K562 (cell line): ENCODE results near the gene XKR3. TPM values are rescaled to one million over a fixed set of nuclear protein-coding genes. Genes with fewer than 3 reads are reported as not detected.

Source experiments
- ATAC-seq: fragments of 200-7000 bp; cut with Tn5 transposase; 3 replicates; pipeline ENCODE4 v1.9.1; 2020; ENCODE audit warnings: moderate library complexity
- BruUV-seq: library from RNA; stranded (reverse); fragments of 400-500 nt; replicated peaks from 2 replicates; lab custom pipeline; 2021; lab: Mats Ljungman, UMichigan
- CTCF ChIA-PET: fragments of 300-600 bp; formaldehyde crosslinking; extraction: SDS; loops from one replicate; lab custom pipeline; 2021; ENCODE audit warnings: low intra/inter-chr PET ratio; lab: Yijun Ruan, JAX
- POLR2A ChIA-PET: fragments of 300-600, 350-650 bp; sonication (Branson Sonifier 250); formaldehyde crosslinking; extraction: SDS; loops from one replicate; lab custom pipeline; 2021; ENCODE audit warnings: antibody characterized with exemption, inconsistent platforms; lab: Yijun Ruan, JAX
- DNase-seq, 4 experiments: peaks; one replicate each; pipeline versions ENCODE4 v3.0.0 to v3.0.0-alpha.2; 2011 to 2018; ENCODE audit warnings: low spot score in 3 of 4, mixed read lengths in 3 of 4; ENCODE audit errors: extremely low read depth in 1 of 4
- FAIRE-seq: peaks from 2 replicates; lab custom pipeline; 2011; peaks lifted over from hg19 to GRCh38; lab: Jason Lieb, UNC
- H2AFZ ChIP-seq: 2 replicates; pipeline ENCODE4 v1.6.0; 2011; ENCODE audit warnings: low read depth, low read length, control low read depth, inconsistent platforms
- H3K27ac ChIP-seq: fragments of 200-600 bp; 3 replicates; pipeline ENCODE4 v1.8.0; 2011; ENCODE audit warnings: low read depth, mild to moderate bottlenecking, control low read depth, inconsistent platforms, low read length, moderate library complexity, mixed read lengths; ENCODE audit errors: extremely low read depth
- H3K27me3 ChIP-seq, 2 experiments: fragments of 300-600 bp in 1 of 2; 2 replicates in 1 of 2; 3 replicates in 1 of 2; pipeline versions ENCODE4 v1.6.0 to v1.8.0; 2011; ENCODE audit warnings: inconsistent platforms in 2 of 2, low read length in 2 of 2, mild to moderate bottlenecking in 1 of 2, mixed read lengths in 1 of 2, moderate library complexity in 1 of 2; ENCODE audit not compliant: control insufficient read depth in 2 of 2, insufficient read depth in 2 of 2
- H3K36me3 ChIP-seq: fragments of 300-600 bp; 3 replicates; pipeline ENCODE4 v1.8.0; 2011; ENCODE audit warnings: mild to moderate bottlenecking, low read length, inconsistent platforms; ENCODE audit not compliant: control insufficient read depth, insufficient read depth
- H3K4me1 ChIP-seq, 2 experiments: fragments of 200-600 bp in 1 of 2; replicated peaks in 1 of 2; 2 replicates in 1 of 2; 3 replicates in 1 of 2; pipeline versions ENCODE4 v1.5.1 to v1.8.0; 2011; ENCODE audit warnings: inconsistent platforms in 2 of 2, low read length in 2 of 2, mild to moderate bottlenecking in 1 of 2, mixed read lengths in 1 of 2, moderate library complexity in 1 of 2; ENCODE audit not compliant: control insufficient read depth in 2 of 2, insufficient read depth in 2 of 2
- H3K4me2 ChIP-seq: 2 replicates; pipeline ENCODE4 v1.6.1; 2011; ENCODE audit warnings: low read length, control low read depth, inconsistent platforms, mixed read lengths; ENCODE audit not compliant: insufficient read depth
- H3K4me3 ChIP-seq: fragments of 200-600 bp; sonication (generic), shearing (Covaris generic); 2 replicates; pipeline ENCODE4 v1.5.1; 2016; ENCODE audit warnings: control low read depth, inconsistent platforms
- H3K79me2 ChIP-seq: fragments of 200-600 bp; 3 replicates; pipeline ENCODE4 v1.8.0; 2011; ENCODE audit warnings: low read length, inconsistent platforms; ENCODE audit not compliant: control insufficient read depth, insufficient read depth
- H3K9ac ChIP-seq, 2 experiments: 2 replicates each; pipeline versions ENCODE4 v1.6.0 to v1.6.1; 2011; ENCODE audit warnings: low read depth in 2 of 2, low read length in 2 of 2, control low read depth in 1 of 2, inconsistent platforms in 1 of 2, mild to moderate bottlenecking in 1 of 2, mixed read lengths in 1 of 2; ENCODE audit not compliant: insufficient read depth in 1 of 2
- H3K9me1 ChIP-seq: one replicate; pipeline ENCODE4 v1.6.0; 2011; ENCODE audit warnings: inconsistent platforms, mild to moderate bottlenecking, low read length, moderate library complexity; ENCODE audit not compliant: control insufficient read depth, insufficient read depth
- H3K9me3 ChIP-seq: replicated peaks from 2 replicates; pipeline ENCODE4 v1.5.1; 2011; ENCODE audit warnings: low read depth, low read length, inconsistent platforms; ENCODE audit not compliant: control insufficient read depth, insufficient read depth
- H4K20me1 ChIP-seq: replicated peaks from 2 replicates; pipeline ENCODE4 v1.6.1; 2011; ENCODE audit warnings: low read length, inconsistent platforms, mixed read lengths; ENCODE audit not compliant: control insufficient read depth, insufficient read depth
- CCNT2 ChIP-seq: IDR thresholded peaks from 2 replicates; pipeline ENCODE4 v1.6.1; 2011; ENCODE audit warnings: borderline replicate concordance, low read depth, mild to moderate bottlenecking, moderate library complexity, mixed read lengths, low read length; ENCODE audit not compliant: insufficient read length; ENCODE audit errors: extremely low read depth
- EP300 ChIP-seq: IDR thresholded peaks from 2 replicates; pipeline ENCODE4 v1.6.1; 2012; ENCODE audit warnings: low read length, improper control_type of control experiment
- FIP1L1 ChIP-seq: fragments of 200-400 bp; formaldehyde crosslinking; IDR thresholded peaks from 2 replicates; pipeline ENCODE4 v1.6.1; 2018; ENCODE audit warnings: mild to moderate bottlenecking, low read depth, low read length; ENCODE audit not compliant: poor library complexity, severe bottlenecking
- FOXJ2 ChIP-seq: fragments of 200-800 bp; sonication (Bioruptor generic); IDR thresholded peaks from 2 replicates; pipeline ENCODE4 v1.6.1; 2016; ENCODE audit warnings: missing genetic modification characterization, missing compliant biosample characterization
- HDAC2 ChIP-seq: fragments of 450-650 bp; IDR thresholded peaks from 2 replicates; pipeline ENCODE4 v1.6.1; 2016; ENCODE audit warnings: mild to moderate bottlenecking
- HNRNPK ChIP-seq: fragments of 200-400 bp; formaldehyde crosslinking; IDR thresholded peaks from one replicate; pipeline ENCODE4 v1.6.1; 2018; ENCODE audit warnings: mild to moderate bottlenecking, low read depth, low read length; ENCODE audit not compliant: poor library complexity, severe bottlenecking
- HOXB6 ChIP-seq: fragments of 250-450 bp; sonication (Bioruptor Pico); IDR thresholded peaks from 2 replicates; pipeline ENCODE4 v1.5.1; 2022; ENCODE audit warnings: mild to moderate bottlenecking, borderline replicate concordance
- JUN ChIP-seq, 2 experiments: sonication (generic) in 1 of 2; formaldehyde crosslinking in 1 of 2; IDR thresholded peaks; 2 replicates each; pipeline versions ENCODE4 v1.6.1 to v1.8.0; 2012 to 2022; ENCODE audit warnings: borderline replicate concordance in 2 of 2, mild to moderate bottlenecking in 2 of 2, improper control_type of control experiment in 1 of 2, low read depth in 1 of 2, low read length in 1 of 2, missing genetic modification reagents in 1 of 2
- MCM2 ChIP-seq: fragments of 450-650 bp; IDR thresholded peaks from 2 replicates; pipeline ENCODE4 v1.6.1; 2017; ENCODE audit warnings: low read depth, mild to moderate bottlenecking
- MYC ChIP-seq, 2 experiments: fragments of 250-450 bp in 1 of 2; sonication (Bioruptor Pico) in 1 of 2; IDR thresholded peaks; 2 replicates each; pipeline versions ENCODE4 v1.5.1 to v1.6.1; 2012 to 2021; ENCODE audit warnings: low read depth in 2 of 2, borderline replicate concordance in 1 of 2, improper control_type of control experiment in 1 of 2, low read length in 1 of 2, mild to moderate bottlenecking in 1 of 2, moderate library complexity in 1 of 2
- POLR2AphosphoS5 ChIP-seq: IDR thresholded peaks from 2 replicates; pipeline ENCODE4 v1.6.1; 2011; ENCODE audit warnings: mild to moderate bottlenecking, low read depth, low read length, moderate library complexity; ENCODE audit not compliant: control insufficient read depth, insufficient read depth
- POLR2H ChIP-seq: IDR thresholded peaks from 2 replicates; pipeline ENCODE4 v1.6.1; 2016; ENCODE audit warnings: missing genetic modification characterization, low read depth, mild to moderate bottlenecking, control low read depth, missing compliant biosample characterization, moderate library complexity
- STAT5B ChIP-seq: fragments of 250-450 bp; sonication (Bioruptor Pico); IDR thresholded peaks from 2 replicates; pipeline ENCODE4 v1.8.0; 2021; ENCODE audit warnings: mild to moderate bottlenecking, inconsistent platforms
- ZNF143 ChIP-seq: sonication (generic); formaldehyde crosslinking; IDR thresholded peaks from 2 replicates; pipeline ENCODE4 v1.9.0; 2022; ENCODE audit warnings: mild to moderate bottlenecking, missing genetic modification reagents
- ZNF197 ChIP-seq: fragments of 200-800 bp; sonication (Bioruptor generic); IDR thresholded peaks from 2 replicates; pipeline ENCODE4 v1.6.1; 2016; ENCODE audit warnings: low read depth, missing genetic modification characterization, missing compliant biosample characterization
- WGBS: fragments of 100-300 bp; shearing (Covaris generic); methylation state at CpG from one replicate; pipeline ENCODE4 v1.1.6; 2016; ENCODE audit warnings: low coverage, mixed read lengths; ENCODE audit not compliant: insufficient coverage; ENCODE audit errors: missing lambda C conversion rate; 5-methylcytosine and 5-hydroxymethylcytosine counted together
- in situ Hi-C: fragments of 300-500 bp; cut with MboI; formaldehyde crosslinking; loops from 4 replicates; pipeline ENCODE4 v1.15.0; 2018; ENCODE audit warnings: inconsistent platforms, mixed read lengths
- intact Hi-C: fragments of 100-400 bp; cut with micrococcal nuclease; formaldehyde crosslinking; loops from 2 replicates; pipeline ENCODE4 v1.14.2; 2022
- polyA plus RNA-seq, 8 experiments: library from polyadenylated mRNA; depleted of rRNA in 4 of 8; stranded (reverse) in 5 of 8; unstranded in 3 of 8; fragments of >200 nt; fragmentation: Nextera tagmentation in 2 of 8; fragmentation: Illumina TruSeq in 1 of 8; extraction: Ambion mirVana in 2 of 8; extraction: Trizol in 1 of 8; gene quantifications; 2 replicates each; pipeline versions ENCODE4 v1.2.1 to v1.2.3, GENCODE V29; 2011 to 2014; ENCODE audit warnings: inconsistent platforms in 1 of 8, missing spikeins in 1 of 8
- total RNA-seq, 7 experiments: library from RNA; depleted of rRNA in 6 of 7; stranded (reverse); fragments of >200 nt in 6 of 7; fragmentation: Illumina TruSeq in 2 of 7; extraction: Trizol in 2 of 7; gene quantifications; 2 replicates each; pipeline versions ENCODE4 v1.2.1 to v1.2.3, GENCODE V29; 2011 to 2021; ENCODE audit warnings: low replicate concordance in 1 of 7
- TF ChIP-seq, protein P1 (sequence below): fragments of 450-650 bp; IDR thresholded peaks from 2 replicates; pipeline ENCODE4 v1.6.1; 2016; ENCODE audit warnings: borderline replicate concordance

The XKR3 gene
- total and polyA plus RNA-seq, 9 of the 15 experiments (the other 6 are each of a cell fraction or from before 2014, with no cell fraction given): 3.5 to 11.5 (median 7.1) TPM

DNA sequence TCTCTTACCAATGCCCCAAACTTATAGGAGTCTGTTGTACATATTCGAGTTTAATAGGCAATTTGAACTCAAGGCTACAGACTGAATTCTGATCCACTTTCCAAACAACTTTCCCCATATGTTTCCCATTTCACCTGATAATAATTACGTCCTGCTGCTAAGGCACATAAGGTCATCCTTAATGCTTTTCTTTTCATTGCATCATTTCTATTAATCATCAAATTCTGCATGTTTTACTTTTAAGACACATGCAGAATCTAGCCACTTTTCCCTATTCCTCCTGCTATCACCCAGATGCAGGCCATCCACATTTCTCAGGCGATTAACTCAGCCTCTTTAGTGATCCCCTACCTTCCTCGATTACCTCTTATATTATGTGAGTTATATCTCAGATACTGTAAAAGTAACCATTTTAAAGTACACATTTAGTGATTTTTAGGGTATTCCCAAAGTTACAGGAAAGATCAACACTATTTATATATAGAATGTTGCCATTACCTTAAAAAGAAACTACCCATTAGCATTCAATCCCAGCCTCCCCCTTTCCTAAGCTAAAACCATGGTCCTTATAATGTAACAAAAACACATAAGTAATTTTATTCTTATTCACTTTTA lies 14.9 kb downstream of the XKR3 start (continued):
- 0 out of 2 replicates have a peak, but pooled peaks have one; percentile 58 for TF ChIP-seq HOXB6 (CRISPR knock-in tag)
- 0 out of 2 replicates have a peak, but pooled peaks have one; percentile 16 for TF ChIP-seq ZNF197 (CRISPR knock-in tag)
- peak; percentile 25; the same call in 1 of the 2 replicates for TF ChIP-seq EP300
- no peak for TF ChIP-seq HDAC2

DNA sequence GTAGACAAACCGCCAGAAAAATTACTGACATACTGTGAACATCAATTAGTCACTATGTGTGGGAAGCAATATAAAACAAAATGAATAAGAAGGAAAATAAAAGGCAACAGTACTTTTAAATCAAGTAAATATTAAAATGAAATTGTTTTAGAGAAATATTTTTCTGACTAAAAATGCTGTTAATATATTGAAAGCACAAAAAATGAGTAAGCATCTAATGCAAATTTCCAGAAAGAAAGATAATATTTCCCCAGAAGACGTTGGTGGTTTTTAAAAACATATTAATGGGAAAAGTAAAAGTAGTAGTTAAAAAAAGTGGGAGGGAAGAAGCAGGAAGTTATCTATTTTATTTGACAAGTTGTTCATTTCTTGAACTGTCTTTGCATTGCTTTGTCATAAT lies 16.5 kb downstream of the XKR3 start:
- Histone ChIP-seq H3K9me3 (no peaks in the 10 kb centered on the region), H3K27ac (no peak overlapping the region), H4K20me1 (no peaks in the 10 kb centered on the region), H3K9me1 (no peaks in the 10 kb centered on the region), H3K9ac (no peak overlapping the region), H3K27me3 (no peaks in the 10 kb centered on the region), H2AFZ (no peak overlapping the region), H3K4me3 (no peak overlapping the region), H3K79me2 (no peaks in the 10 kb centered on the region), H3K4me2 (no peak overlapping the region), H3K36me3 (peaks cover 38% of the 10 kb centered on the region; the same call in 1 of the 3 replicates), H3K4me1 (no peaks in the 10 kb centered on the region)
- TF ChIP-seq, protein P1, sequence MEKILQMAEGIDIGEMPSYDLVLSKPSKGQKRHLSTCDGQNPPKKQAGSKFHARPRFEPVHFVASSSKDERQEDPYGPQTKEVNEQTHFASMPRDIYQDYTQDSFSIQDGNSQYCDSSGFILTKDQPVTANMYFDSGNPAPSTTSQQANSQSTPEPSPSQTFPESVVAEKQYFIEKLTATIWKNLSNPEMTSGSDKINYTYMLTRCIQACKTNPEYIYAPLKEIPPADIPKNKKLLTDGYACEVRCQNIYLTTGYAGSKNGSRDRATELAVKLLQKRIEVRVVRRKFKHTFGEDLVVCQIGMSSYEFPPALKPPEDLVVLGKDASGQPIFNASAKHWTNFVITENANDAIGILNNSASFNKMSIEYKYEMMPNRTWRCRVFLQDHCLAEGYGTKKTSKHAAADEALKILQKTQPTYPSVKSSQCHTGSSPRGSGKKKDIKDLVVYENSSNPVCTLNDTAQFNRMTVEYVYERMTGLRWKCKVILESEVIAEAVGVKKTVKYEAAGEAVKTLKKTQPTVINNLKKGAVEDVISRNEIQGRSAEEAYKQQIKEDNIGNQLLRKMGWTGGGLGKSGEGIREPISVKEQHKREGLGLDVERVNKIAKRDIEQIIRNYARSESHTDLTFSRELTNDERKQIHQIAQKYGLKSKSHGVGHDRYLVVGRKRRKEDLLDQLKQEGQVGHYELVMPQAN: no peak
- TF ChIP-seq MYC (IDR thresholded peaks at IDR 0.05; ENCODE audit: low read depth, low read length): no peak
- no peak for TF ChIP-seq MYC (CRISPR knock-in tag; IDR thresholded peaks at IDR 0.05; ENCODE audit: borderline replicate concordance, low read depth)
- TF ChIP-seq MCM2: no peak
- peak; percentile 26 for TF ChIP-seq CCNT2
- TF ChIP-seq JUN (IDR thresholded peaks at IDR 0.05; ENCODE audit: borderline replicate concordance, low read depth, low read length): no peak
- TF ChIP-seq JUN (CRISPR knock-in tag; IDR thresholded peaks at IDR 0.05; ENCODE audit: borderline replicate concordance): no peak
- TF ChIP-seq POLR2H (tag): peak; percentile 50; the same call in 1 of the 2 replicates
- peak; percentile 58 for TF ChIP-seq FIP1L1
- TF ChIP-seq HNRNPK: peak; percentile 55
- TF ChIP-seq FOXJ2 (tag): no peak
- no peak for TF ChIP-seq STAT5B
- no peak for TF ChIP-seq ZNF143 (CRISPR knock-in tag)
- peak; percentile 28; the same call in 1 of the 2 replicates for TF ChIP-seq POLR2AphosphoS5
- ATAC-seq: no peak
- in situ Hi-C loops: no loop called here
- no peak for FAIRE-seq
- POLR2A ChIA-PET: no interaction called here
- no TSS peak for BruUV-seq
- WGBS: 36% methylated on average over 2 of the region's 2 CpGs
- CTCF ChIA-PET: no interaction called here
- peak in 2 of 4 experiments; percentile 6 to 12 for DNase-seq
- intact Hi-C loops: no loop called here
